Measurements from ENCODE around the gene ITGA2.

GRCh38 chr5:53019320-53019719 is 30.2 kb downstream of the ITGA2 start:
- TF ChIP-seq POLR2A (IDR thresholded peaks at IDR 0.05) (no peak), CTCF (IDR thresholded peaks at IDR 0.05) (peak in 1 of 6 experiments; percentile 11)

All from Peyer's patch (tissue), 4 donors.